Lower leg skin (tissue), 4 donors: ENCODE measurements around the gene IVD. TPM values are rescaled to one million over a fixed set of nuclear protein-coding genes. Genes with fewer than 3 reads are reported as not detected.
"Not testable (repeated sequence)": the region's sequence is repeated elsewhere in the genome, so short reads cannot be mapped to it uniquely, and the experiment has no call there.

Source experiments
- DNase-seq, 2 donors: peaks; one replicate each; pipeline ENCODE4 v3.0.0-alpha.2; 2019; ENCODE audit warnings: low spot score in 2 of 2
- H3K4me3 ChIP-seq: fragments of 200-600 bp; sonication (generic); 2 replicates; pipeline ENCODE4 v1.5.1; 2017; ENCODE audit warnings: mild to moderate bottlenecking, low read depth; ENCODE audit not compliant: poor library complexity, severe bottlenecking
- CTCF ChIP-seq, 3 donors: fragments of 450-650 bp; IDR thresholded peaks; one replicate each; pipeline ENCODE4 v1.5.1; 2016; ENCODE audit warnings: antibody characterized with exemption in 3 of 3, mild to moderate bottlenecking in 3 of 3, moderate library complexity in 2 of 3
- POLR2A ChIP-seq, 2 donors: fragments of 450-650 bp; IDR thresholded peaks; one replicate each; pipeline ENCODE4 v1.6.1; 2016 to 2017; ENCODE audit warnings: antibody characterized with exemption in 2 of 2, mild to moderate bottlenecking in 1 of 2, moderate library complexity in 1 of 2
- WGBS, 2 donors: methylation state at CpG; one replicate each; pipeline ENCODE4 v1.1.5; 2018; 5-methylcytosine and 5-hydroxymethylcytosine counted together
- intact Hi-C: fragments of 100-400 bp; cut with DNase I; formaldehyde crosslinking; loops from one replicate; pipeline ENCODE4 v1.15.0; 2023; ENCODE audit warnings: low total_unique reads
- total RNA-seq, 4 donors: library from RNA; depleted of rRNA; stranded (reverse); fragments of >200 nt; gene quantifications; one replicate each; pipeline ENCODE4 v1.1.0, GENCODE V29; 2016

IVD gene
- total RNA-seq, 4 donors from 2014 or later = 5.9 to 21.1 (median 12.6) TPM

DNA sequence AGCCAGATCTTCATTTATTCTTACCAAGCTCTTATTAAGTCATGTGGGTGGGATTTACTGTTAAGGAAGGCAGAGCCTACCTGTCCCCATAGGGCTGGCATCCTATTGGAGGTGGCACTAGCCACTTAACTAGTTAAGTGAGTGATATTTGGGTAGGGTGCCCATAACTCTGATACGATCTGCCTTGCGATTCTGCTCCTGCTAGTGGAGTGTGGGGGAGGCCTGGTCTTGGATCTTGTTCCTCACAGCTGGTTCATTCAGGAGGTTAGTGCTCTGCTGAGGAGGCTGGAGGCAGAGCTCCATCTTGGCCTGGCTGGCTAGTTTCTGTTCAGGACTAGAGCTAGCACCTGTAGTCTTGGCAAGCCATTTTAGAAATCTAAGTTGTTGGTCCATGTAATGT is 44.5 kb downstream of the IVD start:
- H3K4me3 ChIP-seq = no peak overlapping the region
- intact Hi-C loops = no loop called here
- DNase-seq = no peak
- WGBS, 2 donors = 63 to 81% methylated on average over 2 of the region's 2 CpGs
- TF ChIP-seq CTCF (IDR thresholded peaks at IDR 0.05) (no peak), POLR2A (IDR thresholded peaks at IDR 0.05) (no peak)

GRCh38 chr15:40451527-40452158 is 46.0 kb downstream of the IVD start:
- no peak overlapping the region for H3K4me3 ChIP-seq

DNA sequence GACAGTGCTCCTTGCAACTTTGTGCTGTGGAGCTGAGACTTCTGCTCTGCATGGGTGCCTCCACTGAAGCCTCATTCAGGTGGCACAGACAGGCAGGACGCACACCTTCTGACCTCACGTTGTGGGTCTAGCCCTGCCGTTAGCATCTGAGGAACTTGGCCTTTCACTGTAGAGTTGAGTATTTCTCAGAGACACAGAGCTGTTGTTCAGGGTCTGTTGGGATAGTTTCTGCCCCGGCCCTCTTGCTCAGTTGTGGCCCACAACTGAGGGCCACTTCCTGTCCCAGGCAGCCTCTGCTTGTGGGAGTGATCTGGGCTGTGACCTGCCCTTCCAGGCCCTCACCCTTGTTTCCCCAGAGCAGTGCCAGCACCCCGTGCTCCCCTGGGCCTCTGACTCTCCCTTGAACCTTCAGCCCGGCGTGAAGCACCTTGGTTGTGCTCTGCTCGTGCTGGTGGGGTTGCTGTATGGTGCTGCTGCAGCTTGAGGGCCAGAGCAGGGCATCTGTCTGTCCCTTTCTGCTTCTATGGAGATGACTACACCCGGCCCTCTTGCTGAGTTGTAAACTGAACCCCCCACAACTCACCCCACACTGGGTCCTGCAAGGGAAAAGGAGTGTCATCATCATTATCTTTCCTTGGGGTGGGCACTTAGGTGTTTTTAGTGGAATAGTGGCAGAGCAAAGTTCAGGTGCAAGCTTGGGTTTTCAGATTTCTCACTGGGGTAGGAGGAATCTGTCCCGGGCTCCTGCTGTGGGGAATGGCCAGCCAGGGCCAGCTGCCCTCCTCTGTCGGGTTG is 46.9 kb downstream of the IVD start:
- H3K4me3 ChIP-seq = no peak overlapping the region
- 71 to 86% methylated on average over 11 of the region's 11 CpGs for WGBS, 2 donors
- no peak for DNase-seq
- intact Hi-C loops = no loop called here
- TF ChIP-seq CTCF (IDR thresholded peaks at IDR 0.05) = no peak
- no peak for TF ChIP-seq POLR2A (IDR thresholded peaks at IDR 0.05)

More at GRCh38 chr15:40451527-40452158, 46.0 kb downstream of the IVD start:
- WGBS, 2 donors = 88 to 90% methylated on average over 3 of the region's 3 CpGs
- intact Hi-C loops = no loop called here
- TF ChIP-seq CTCF (IDR thresholded peaks at IDR 0.05) = no peak
- DNase-seq = no peak

GRCh38 chr15:40453941-40454340 is 48.3 kb downstream of the IVD start:
- H3K4me3 ChIP-seq, DNase-seq, intact Hi-C loops: not testable (repeated sequence)
- WGBS, 2 donors = 70 to 74% methylated on average over 3 of the region's 3 CpGs

- intact Hi-C loops = no loop called here
- no peak overlapping the region for H3K4me3 ChIP-seq
- TF ChIP-seq POLR2A (IDR thresholded peaks at IDR 0.05) (no peak), CTCF (IDR thresholded peaks at IDR 0.05) (no peak)
- 44 to 49% methylated on average over 9 of the region's 9 CpGs for WGBS, 2 donors
- no peak for DNase-seq
These were observed 49.4 kb downstream of the IVD start for GRCh38 chr15:40454904-40455391.

- intact Hi-C loops = no loop called here
- 42 to 52% methylated on average over 6 to 7 of the region's 7 CpGs for WGBS, 2 donors
- no peak for DNase-seq
- H3K4me3 ChIP-seq = no peak overlapping the region
- TF ChIP-seq CTCF (IDR thresholded peaks at IDR 0.05) = no peak
- TF ChIP-seq POLR2A (IDR thresholded peaks at IDR 0.05) = no peak
These were observed 50.7 kb downstream of the IVD start for GRCh38 chr15:40456299-40456712.
